Fibroblast of the aortic adventitia (primary cell): ENCODE data around the gene SEMA7A. TPM values are rescaled to one million over a fixed set of nuclear protein-coding genes. Genes with fewer than 3 reads are reported as not detected.

Experiments used
- DNase-seq: peaks from one replicate; pipeline ENCODE4 v3.0.0-alpha.2; 2010; ENCODE audit warnings: low read depth
- H3K4me3 ChIP-seq: 2 replicates; pipeline ENCODE4 v1.5.1; 2011; ENCODE audit warnings: low read depth, mild to moderate bottlenecking, control low read depth, low read length, moderate library complexity
- total RNA-seq: library from RNA; depleted of rRNA; stranded (reverse); fragments of >200 nt; gene quantifications from 2 replicates; pipeline ENCODE4 v1.2.3, GENCODE V29; 2012; ENCODE audit warnings: low replicate concordance
- TF ChIP-seq, protein P1 (sequence below): IDR thresholded peaks from 2 replicates; pipeline ENCODE4 v1.5.1; 2011; ENCODE audit warnings: mild to moderate bottlenecking, low read length, control low read depth, inconsistent platforms; ENCODE audit not compliant: insufficient read depth

SEMA7A gene
- total RNA-seq, 1 donor = 7.9 TPM

DNA sequence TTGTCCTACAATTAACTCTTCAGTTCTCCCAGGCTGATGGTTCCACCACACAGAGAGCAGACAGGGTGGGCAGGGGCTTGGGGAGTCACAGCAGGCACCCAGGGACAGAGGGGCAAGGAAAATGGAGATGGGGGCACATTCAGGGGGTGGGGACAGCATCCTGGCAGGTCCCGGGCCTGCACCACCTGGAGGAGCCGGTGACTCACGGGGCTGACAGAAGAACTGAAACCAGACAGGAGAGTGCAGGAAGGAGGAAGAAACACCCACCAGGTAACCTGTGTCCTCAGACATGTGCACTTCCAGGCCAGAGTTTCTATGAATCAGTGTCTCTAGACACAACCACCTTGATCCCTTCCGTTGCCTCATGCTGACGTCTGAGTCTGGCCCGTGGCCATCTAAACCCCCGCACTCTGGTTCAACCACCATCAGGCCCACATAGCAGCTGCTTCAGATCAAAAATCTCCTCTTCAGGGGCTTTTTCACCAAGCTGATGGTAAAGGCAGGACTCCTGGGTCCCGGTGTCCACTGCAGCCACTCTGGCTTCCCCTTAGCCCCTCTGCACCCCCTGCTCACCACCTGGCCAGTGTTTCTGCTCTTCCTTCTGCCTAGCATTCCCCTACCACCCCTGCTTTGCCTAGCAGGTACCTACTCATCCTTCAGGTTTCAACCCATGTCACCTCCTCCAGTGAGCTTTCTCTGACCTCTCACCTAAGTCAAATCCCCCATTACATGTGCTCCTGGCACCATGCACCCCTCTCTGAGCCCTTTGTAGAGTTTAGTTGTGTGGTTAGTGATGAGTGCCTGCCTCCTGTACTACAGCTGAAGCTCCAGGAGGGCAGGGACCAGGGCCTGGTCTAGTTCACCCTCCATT lies 49.8 kb downstream of the SEMA7A start:
- DNase-seq = peak; percentile 31
- no peak overlapping the region for H3K4me3 ChIP-seq
- TF ChIP-seq, protein P1, sequence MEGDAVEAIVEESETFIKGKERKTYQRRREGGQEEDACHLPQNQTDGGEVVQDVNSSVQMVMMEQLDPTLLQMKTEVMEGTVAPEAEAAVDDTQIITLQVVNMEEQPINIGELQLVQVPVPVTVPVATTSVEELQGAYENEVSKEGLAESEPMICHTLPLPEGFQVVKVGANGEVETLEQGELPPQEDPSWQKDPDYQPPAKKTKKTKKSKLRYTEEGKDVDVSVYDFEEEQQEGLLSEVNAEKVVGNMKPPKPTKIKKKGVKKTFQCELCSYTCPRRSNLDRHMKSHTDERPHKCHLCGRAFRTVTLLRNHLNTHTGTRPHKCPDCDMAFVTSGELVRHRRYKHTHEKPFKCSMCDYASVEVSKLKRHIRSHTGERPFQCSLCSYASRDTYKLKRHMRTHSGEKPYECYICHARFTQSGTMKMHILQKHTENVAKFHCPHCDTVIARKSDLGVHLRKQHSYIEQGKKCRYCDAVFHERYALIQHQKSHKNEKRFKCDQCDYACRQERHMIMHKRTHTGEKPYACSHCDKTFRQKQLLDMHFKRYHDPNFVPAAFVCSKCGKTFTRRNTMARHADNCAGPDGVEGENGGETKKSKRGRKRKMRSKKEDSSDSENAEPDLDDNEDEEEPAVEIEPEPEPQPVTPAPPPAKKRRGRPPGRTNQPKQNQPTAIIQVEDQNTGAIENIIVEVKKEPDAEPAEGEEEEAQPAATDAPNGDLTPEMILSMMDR = no peak

DNA sequence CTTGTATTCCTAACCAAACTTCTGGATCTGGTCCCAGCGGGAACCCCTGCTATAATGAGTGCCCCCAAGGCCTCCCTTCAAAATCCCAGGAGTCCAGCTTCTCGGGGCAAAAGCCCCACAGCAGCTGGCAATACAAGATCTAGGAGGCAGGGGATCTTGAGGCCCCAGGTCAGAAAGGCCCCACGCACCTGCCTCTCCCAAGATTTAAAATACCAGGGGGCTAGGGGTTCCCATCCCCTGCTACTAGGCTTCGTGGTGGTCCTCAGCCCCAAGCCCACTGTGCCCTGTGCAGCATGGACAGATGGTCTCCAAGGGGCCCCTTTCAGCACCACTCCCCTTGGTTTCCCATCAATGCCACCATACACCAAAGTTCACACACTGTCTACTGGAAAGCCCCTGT lies 50.5 kb downstream of the SEMA7A start:
- DNase-seq = no peak
- TF ChIP-seq, protein P1 = no peak
- H3K4me3 ChIP-seq = no peak overlapping the region

DNA sequence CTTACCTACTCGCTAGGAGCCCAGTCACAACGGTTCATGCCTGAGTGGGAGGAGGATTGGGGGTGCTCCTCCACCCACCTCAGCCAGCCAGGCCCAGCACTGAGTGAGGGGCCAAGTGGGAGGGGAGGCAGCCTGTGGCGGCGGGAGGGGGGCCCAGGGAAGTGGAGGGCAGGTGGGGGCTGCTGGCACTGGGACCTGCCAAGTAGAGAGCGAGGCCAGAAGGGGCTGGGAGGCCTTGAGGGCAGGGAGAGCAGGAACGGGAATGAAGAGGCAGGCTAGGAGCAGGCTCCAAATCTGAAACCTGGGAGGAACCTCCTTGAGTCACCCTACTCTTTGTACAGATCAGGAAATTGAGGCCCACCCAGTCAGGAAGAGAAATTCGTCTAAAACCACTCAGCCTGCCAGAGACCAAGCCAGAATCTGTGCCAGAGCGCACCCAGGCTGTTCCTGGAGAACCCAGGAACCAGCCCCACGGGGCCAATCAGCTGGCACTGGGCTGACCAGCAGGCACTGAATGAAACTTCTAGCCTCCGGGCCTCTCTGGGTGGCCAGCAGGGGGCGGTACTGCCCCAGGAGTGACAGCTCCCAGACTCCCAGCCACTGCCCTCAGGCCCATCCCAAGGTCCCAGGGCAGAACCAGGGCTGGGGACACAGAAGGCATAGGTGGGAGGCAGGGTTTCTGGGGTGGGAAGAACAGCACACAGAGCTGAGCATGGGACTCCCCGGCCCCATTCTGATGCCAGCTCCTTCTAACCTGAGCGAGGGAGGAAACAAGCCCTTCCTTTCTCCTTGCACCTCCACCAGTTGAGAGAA lies 51.5 kb downstream of the SEMA7A start:
- H3K4me3 ChIP-seq = no peak overlapping the region
- DNase-seq = peak; percentile 83
- TF ChIP-seq, protein P1 = peak; percentile 97

DNA sequence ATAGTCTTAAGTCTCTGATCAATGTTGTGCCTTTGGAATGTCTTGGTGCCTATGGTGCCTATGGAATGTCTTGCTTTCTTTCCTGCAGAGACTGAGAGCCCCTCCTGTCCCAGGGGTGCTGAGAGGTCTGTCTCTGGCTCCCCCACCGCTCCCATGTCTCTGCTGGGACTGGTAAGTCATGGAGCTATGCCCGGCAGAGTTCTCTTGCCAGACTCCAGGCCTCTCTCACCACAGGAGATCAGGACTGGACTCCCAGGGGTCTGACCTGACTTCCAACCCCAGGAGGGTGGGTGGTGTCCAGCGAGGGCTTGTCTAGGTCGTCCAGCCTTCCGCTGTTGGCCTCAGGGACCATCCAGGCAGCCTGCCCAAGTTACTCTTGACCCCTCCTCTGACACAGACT lies 52.3 kb downstream of the SEMA7A start:
- TF ChIP-seq, protein P1 = no peak
- no peak for DNase-seq
- no peak overlapping the region for H3K4me3 ChIP-seq

DNA sequence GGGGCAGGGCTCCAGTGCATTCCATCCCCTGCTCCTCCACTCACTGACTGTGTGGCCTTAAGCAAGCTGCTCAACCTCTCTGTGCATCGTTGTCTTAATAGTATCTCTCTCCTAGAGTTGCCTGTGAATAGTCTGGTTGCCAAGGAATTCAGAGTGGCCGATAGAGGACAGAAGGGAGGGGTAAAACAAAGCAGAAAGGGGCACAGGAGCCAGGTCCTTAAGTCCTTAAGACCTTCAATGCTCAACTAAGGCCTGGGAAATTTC lies 52.6 kb downstream of the SEMA7A start:
- TF ChIP-seq, protein P1 = no peak
- DNase-seq = no peak
- no peak overlapping the region for H3K4me3 ChIP-seq

DNA sequence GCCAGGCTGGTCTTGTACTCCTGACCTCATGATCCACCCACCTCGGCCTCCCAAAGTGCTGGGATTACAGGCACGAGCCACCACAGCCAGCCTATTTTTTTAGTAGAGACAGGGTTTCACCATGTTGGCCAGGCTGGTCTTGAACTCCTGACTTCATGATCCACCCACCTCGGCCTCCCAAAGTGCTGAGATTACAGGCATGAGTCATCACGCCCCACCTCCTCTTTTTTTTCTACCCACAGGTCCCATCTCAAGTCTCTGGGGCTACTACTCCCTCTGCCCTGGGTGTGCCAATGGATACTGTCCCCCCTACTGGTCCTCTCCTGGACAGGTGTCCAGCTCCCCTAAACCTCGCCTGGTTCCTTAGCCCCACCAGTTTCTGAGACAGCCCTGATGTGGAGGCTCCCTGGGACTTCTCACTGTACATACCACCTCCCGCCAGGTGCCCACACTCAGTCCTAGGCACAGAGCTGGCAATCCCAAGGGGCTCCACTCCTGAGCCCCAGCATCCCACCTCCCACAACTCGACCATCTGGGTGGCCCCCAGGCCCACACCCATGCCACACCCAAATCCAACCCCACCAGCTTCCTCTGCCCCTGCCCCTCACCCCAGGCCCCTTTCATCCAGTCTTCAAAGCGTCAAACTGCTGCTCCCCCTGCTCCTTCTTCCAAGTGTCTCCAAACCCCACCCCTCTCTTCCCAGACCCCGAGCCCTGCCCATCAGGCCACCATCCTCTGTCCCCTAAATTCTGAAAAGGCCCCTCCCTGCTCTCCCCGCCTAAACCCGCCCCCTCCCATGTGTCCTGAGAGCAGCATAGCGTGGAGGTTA lies 53.2 kb downstream of the SEMA7A start:
- DNase-seq = no peak
- H3K4me3 ChIP-seq = no peak overlapping the region
- TF ChIP-seq, protein P1 = no peak
